BLaER1 (cell line): ENCODE measurements around the gene LTB.
A peak's percentile ranks its signal among the peaks of the same experiment; 100 is the strongest.
"Not testable (repeated sequence)": the region's sequence is repeated elsewhere in the genome, so short reads cannot be mapped to it uniquely, and the experiment has no call there.

Experiments used
- H3K27ac ChIP-seq: shearing (Covaris generic); formaldehyde crosslinking; 2 replicates; pipeline ENCODE4 v1.8.1; 2022
- H3K27me3 ChIP-seq: shearing (Covaris generic); formaldehyde crosslinking; 2 replicates; pipeline ENCODE4 v1.8.1; 2022
- H3K36me3 ChIP-seq: shearing (Covaris generic); formaldehyde crosslinking; 2 replicates; pipeline ENCODE4 v1.8.1; 2022
- H3K4me1 ChIP-seq: shearing (Covaris generic); formaldehyde crosslinking; 2 replicates; pipeline ENCODE4 v1.8.1; 2022
- H3K4me2 ChIP-seq: shearing (Covaris generic); formaldehyde crosslinking; 2 replicates; pipeline ENCODE4 v1.8.1; 2022
- H3K4me3 ChIP-seq: shearing (Covaris generic); formaldehyde crosslinking; 2 replicates; pipeline ENCODE4 v1.8.1; 2022
- H3K9ac ChIP-seq: shearing (Covaris generic); formaldehyde crosslinking; 2 replicates; pipeline ENCODE4 v1.8.1; 2022
- H3K9me3 ChIP-seq: shearing (Covaris generic); formaldehyde crosslinking; 2 replicates; pipeline ENCODE4 v1.8.1; 2022
- H4K20me1 ChIP-seq: shearing (Covaris generic); formaldehyde crosslinking; 2 replicates; pipeline ENCODE4 v1.8.1; 2022
- Cebpa-rat ChIP-seq: shearing (Covaris generic); IDR thresholded peaks from 2 replicates; pipeline ENCODE4 v1.8.1; 2022

Gene LTB

GRCh38 chr6:31568537-31568961 is 13.7 kb downstream of the LTB start:
- Histone ChIP-seq H3K36me3 (no peaks in the 10 kb centered on the region), H3K27me3 (no peaks in the 10 kb centered on the region), H3K9me3 (no peaks in the 10 kb centered on the region), H4K20me1 (no peaks in the 10 kb centered on the region), H3K4me1 (peaks cover 99% of the 10 kb centered on the region), H3K4me2 (peak overlapping the region; percentile 98), H3K4me3 (no peak overlapping the region), H3K9ac (no peak overlapping the region), H3K27ac (peak overlapping the region; percentile 94)
- TF ChIP-seq Cebpa-rat, result no peak

GRCh38 chr6:31567531-31568370 is 14.5 kb downstream of the LTB start:
- Histone ChIP-seq H3K9me3 (no peaks in the 10 kb centered on the region), H4K20me1 (no peaks in the 10 kb centered on the region), H3K9ac (no peak overlapping the region), H3K4me2 (peak overlapping the region; percentile 98), H3K4me1 (peaks cover 99% of the 10 kb centered on the region), H3K36me3 (no peaks in the 10 kb centered on the region), H3K4me3 (no peak overlapping the region), H3K27ac (peak overlapping the region; percentile 94), H3K27me3 (no peaks in the 10 kb centered on the region)
- TF ChIP-seq Cebpa-rat, result no peak

- no peak for TF ChIP-seq Cebpa-rat
- Histone ChIP-seq H3K9ac (peak overlapping the region; percentile 80), H3K4me1 (peaks cover 100% of the 10 kb centered on the region), H3K27me3 (no peaks in the 10 kb centered on the region), H3K4me3 (peak overlapping the region; percentile 61), H3K4me2 (peak overlapping the region; percentile 98), H4K20me1 (no peaks in the 10 kb centered on the region), H3K9me3 (no peaks in the 10 kb centered on the region), H3K36me3 (no peaks in the 10 kb centered on the region), H3K27ac (peak overlapping the region; percentile 96)
Observed at GRCh38 chr6:31560697-31561058, 21.5 kb downstream of the LTB start.

GRCh38 chr6:31559958-31560696 is 22.1 kb downstream of the LTB start:
- H3K27me3 ChIP-seq, result no peaks in the 10 kb centered on the region
- H3K9me3 ChIP-seq, result no peaks in the 10 kb centered on the region
- peak overlapping the region; percentile 61 for H3K4me3 ChIP-seq
- H3K9ac ChIP-seq, result peak overlapping the region; percentile 80
- no peaks in the 10 kb centered on the region for H4K20me1 ChIP-seq
- peaks cover 100% of the 10 kb centered on the region for H3K4me1 ChIP-seq
- no peak for TF ChIP-seq Cebpa-rat
- no peaks in the 10 kb centered on the region for H3K36me3 ChIP-seq
- H3K27ac ChIP-seq, result peak overlapping the region; percentile 96
- peak overlapping the region; percentile 98 for H3K4me2 ChIP-seq

GRCh38 chr6:31559606-31559957 is 22.6 kb downstream of the LTB start:
- H3K4me1 ChIP-seq, result peaks cover 100% of the 10 kb centered on the region

GRCh38 chr6:31558631-31559500 is 23.4 kb downstream of the LTB start:
- peaks cover 99% of the 10 kb centered on the region for H3K4me1 ChIP-seq
- H3K9ac ChIP-seq, result peak overlapping the region; percentile 80
- H3K9me3 ChIP-seq, result no peaks in the 10 kb centered on the region
- 0 out of 2 replicates have a peak, but pooled peaks cover 4% of the 10 kb centered on the region for H3K36me3 ChIP-seq
- H3K4me3 ChIP-seq, result peak overlapping the region; percentile 61
- peak overlapping the region; percentile 98 for H3K4me2 ChIP-seq
- no peak for TF ChIP-seq Cebpa-rat
- no peaks in the 10 kb centered on the region for H4K20me1 ChIP-seq
- H3K27me3 ChIP-seq, result no peaks in the 10 kb centered on the region
- H3K27ac ChIP-seq, result peak overlapping the region; percentile 96

More at GRCh38 chr6:31559606-31559957, 22.6 kb downstream of the LTB start:
- Histone ChIP-seq H3K27ac (peak overlapping the region; percentile 96), H3K4me2 (peak overlapping the region; percentile 98), H3K4me3 (peak overlapping the region; percentile 61), H3K36me3 (no peaks in the 10 kb centered on the region), H3K27me3 (no peaks in the 10 kb centered on the region), H3K9ac (peak overlapping the region; percentile 80), H3K9me3 (no peaks in the 10 kb centered on the region), H4K20me1 (no peaks in the 10 kb centered on the region)
- no peak for TF ChIP-seq Cebpa-rat

GRCh38 chr6:31558318-31558625 is 24.0 kb downstream of the LTB start:
- Histone ChIP-seq H3K4me3 (peak overlapping the region; percentile 61), H4K20me1 (no peaks in the 10 kb centered on the region), H3K27ac (peak overlapping the region; percentile 96), H3K27me3 (no peaks in the 10 kb centered on the region), H3K4me1 (peaks cover 98% of the 10 kb centered on the region), H3K9me3 (no peaks in the 10 kb centered on the region), H3K36me3 (peaks cover 6% of the 10 kb centered on the region; the same call in 1 of the 2 replicates), H3K9ac (peak overlapping the region; percentile 80), H3K4me2 (peak overlapping the region; percentile 98)
- TF ChIP-seq Cebpa-rat, result no peak

- Histone ChIP-seq H3K4me1 (peaks cover 92% of the 10 kb centered on the region), H3K9ac (peak overlapping the region; percentile 80), H3K4me2 (peak overlapping the region; percentile 98), H3K36me3 (peaks cover 11% of the 10 kb centered on the region; the same call in 1 of the 2 replicates), H3K9me3 (no peaks in the 10 kb centered on the region), H3K27me3 (no peaks in the 10 kb centered on the region), H3K4me3 (peak overlapping the region; percentile 61), H4K20me1 (no peaks in the 10 kb centered on the region), H3K27ac (peak overlapping the region; percentile 96)
- TF ChIP-seq Cebpa-rat, result no peak
Observed at GRCh38 chr6:31557443-31558317, 24.5 kb downstream of the LTB start.

- no peak overlapping the region for H3K4me3 ChIP-seq
- H3K9ac ChIP-seq, result peak overlapping the region; percentile 58
- TF ChIP-seq Cebpa-rat, result no peak
- H3K36me3 ChIP-seq, result peaks cover 11% of the 10 kb centered on the region; the same call in 1 of the 2 replicates
- peaks cover 86% of the 10 kb centered on the region for H3K4me1 ChIP-seq
- H3K4me2 ChIP-seq, result peak overlapping the region; percentile 98
- H3K27ac ChIP-seq, result peak overlapping the region; percentile 80
- H3K9me3 ChIP-seq, result no peaks in the 10 kb centered on the region
- H4K20me1 ChIP-seq, result no peaks in the 10 kb centered on the region
- no peaks in the 10 kb centered on the region for H3K27me3 ChIP-seq
Observed at GRCh38 chr6:31556307-31556706, 25.9 kb downstream of the LTB start.

- Histone ChIP-seq H3K36me3 (peaks cover 24% of the 10 kb centered on the region), H3K27ac (0 out of 2 replicates have a peak overlapping the region, but pooled peaks have one; percentile 11), H3K4me1 (peaks cover 74% of the 10 kb centered on the region), H3K4me2 (peak overlapping the region; percentile 35)
- H3K9ac ChIP-seq, H4K20me1 ChIP-seq, H3K4me3 ChIP-seq, H3K27me3 ChIP-seq, H3K9me3 ChIP-seq: not testable (repeated sequence)
Observed at GRCh38 chr6:31551371-31551770, 30.9 kb downstream of the LTB start.
